Measurements from ENCODE around the gene EMILIN1. TPM values are rescaled to one million over a fixed set of nuclear protein-coding genes. Genes with fewer than 3 reads are reported as not detected.

Gene EMILIN1
- 3.0 TPM for total RNA-seq

DNA sequence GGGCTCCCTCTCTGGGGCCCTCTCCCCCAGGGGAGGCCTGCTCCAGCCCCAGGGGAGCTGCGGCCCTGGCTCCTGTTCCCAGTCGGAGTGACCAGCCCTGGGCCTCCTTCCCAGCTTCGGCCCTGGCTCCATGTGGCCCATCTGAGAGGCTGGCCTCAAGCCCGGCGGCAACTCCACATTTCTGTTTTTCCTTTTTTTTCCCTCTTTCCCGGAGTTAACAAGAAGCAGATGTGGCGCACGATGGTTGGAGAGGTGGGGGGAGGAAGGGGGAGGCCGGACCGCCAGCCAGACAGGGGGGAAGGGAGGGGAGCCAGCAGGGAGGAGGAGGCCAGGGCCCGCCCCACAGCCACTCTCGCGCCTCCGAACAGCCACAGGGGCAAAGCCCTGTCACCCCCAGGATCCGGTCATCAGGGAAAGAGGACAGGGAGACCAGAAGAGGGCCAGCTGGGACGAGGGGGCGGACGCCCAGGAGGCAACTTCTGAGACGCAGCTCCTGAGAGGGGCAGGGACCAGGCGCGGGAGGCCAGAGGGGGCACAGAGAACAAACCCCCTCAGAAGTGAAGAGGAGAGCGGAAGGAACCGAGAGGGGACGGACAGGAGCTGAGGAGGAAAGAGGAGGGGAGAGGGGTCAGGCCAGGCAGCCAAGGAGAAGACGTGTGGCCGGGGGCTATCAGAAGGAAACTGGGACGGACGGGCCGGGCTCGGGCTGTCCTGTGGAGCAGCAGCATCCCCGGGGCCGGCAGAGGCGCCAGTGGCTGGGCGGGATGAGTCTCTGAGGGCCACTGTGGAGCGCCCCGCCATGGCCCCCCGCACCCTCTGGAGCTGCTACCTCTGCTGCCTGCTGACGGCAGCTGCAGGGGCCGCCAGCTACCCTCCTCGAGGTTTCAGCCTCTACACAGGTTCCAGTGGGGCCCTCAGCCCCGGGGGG lies at the start of gene EMILIN1:
TSS of gene EMILIN1 (plus strand) at position 349 of the 928 bp plus-strand sequence. CDS start at position 800, 451 bp downstream.
- no peak for ATAC-seq

DNA sequence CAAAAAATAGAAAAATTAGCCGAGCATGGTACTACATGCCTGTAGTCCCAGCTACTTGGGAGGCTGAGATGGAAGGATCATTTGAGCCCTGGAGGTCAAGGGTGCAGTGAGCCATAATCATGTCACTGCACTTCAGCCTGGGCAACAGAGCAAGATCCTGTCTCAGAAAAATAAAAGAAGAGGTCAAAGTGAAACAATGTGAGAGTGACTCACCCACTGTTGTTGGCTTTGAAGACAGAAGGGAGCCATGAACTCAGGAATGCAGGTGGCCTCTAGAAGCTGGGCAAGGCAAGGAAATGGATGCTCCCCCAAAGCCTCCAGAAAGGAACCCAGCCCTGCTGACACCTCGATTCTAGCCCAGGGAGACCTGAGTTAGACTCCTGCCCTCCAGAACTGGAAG lies 49.4 kb upstream of the EMILIN1 start:
- no peak for ATAC-seq

DNA sequence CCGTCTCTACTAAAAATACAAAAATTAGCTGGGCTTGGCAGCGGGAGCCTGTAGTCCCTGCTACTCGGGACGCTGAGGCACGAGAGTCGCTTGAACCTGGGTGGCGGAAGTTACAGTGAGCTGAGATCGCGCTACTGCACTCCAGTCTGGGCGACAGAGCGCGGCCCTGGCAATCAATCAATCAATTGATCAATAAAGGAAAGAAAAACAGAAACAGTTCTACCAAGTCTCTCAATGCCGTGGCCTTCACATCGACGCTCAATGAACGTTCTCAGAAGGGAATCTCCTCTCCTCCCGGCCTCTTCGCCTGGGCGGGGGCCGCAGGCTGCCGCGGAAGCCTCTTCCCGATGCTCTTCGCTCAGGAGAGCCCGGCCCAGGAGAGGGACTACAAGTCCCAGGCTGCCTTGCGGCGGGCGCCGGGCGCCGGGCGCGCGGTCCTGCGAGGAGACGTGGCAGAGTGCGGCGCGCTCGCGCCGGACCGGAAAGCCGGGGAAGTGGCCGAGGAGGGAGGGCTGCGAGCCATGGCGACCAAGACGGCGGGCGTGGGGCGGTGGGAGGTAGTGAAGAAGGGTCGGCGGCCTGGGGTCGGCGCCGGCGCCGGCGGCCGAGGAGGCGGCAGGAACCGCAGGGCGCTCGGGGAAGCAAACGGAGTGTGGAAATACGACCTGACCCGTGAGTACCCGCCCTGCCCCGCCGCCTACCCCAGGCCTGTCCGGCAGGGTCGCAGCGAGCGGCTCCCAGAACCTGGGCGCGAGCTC lies 45.7 kb upstream of the EMILIN1 start, which contains the start of gene TMEM214:
TSS of gene TMEM214 (plus strand) at position 471 of the 758 bp plus-strand sequence. CDS start at position 522, 51 bp downstream.
- ATAC-seq: peak; percentile 94

DNA sequence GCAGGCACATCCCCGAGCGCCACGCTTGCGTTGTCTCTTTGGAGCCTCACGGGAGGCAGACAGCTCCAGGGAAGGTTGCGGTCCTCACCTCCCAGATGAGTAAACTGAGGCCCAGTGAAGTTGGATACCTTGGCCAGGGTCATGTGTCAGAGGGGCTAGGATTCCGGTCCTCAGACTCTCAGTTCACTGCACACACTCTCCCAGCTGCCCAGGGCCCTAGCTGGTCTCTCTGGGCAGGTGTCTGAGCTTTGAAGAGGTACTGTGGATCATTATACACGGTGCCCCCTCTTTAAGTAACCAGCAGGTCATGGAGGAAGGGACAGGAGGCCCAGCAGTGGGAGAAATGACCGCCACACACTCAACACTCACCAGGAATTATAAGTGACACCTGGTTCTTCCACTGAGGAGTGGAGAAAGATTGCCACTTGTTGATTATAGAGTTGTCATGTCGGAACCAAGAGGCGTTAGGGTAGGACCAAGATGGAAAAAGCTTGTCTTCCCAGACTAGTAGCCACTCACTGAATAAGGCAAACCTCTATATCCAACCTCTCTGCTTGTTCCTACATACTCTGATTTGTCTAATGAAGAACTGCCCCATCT lies 45.1 kb upstream of the EMILIN1 start:
- no peak for ATAC-seq

DNA sequence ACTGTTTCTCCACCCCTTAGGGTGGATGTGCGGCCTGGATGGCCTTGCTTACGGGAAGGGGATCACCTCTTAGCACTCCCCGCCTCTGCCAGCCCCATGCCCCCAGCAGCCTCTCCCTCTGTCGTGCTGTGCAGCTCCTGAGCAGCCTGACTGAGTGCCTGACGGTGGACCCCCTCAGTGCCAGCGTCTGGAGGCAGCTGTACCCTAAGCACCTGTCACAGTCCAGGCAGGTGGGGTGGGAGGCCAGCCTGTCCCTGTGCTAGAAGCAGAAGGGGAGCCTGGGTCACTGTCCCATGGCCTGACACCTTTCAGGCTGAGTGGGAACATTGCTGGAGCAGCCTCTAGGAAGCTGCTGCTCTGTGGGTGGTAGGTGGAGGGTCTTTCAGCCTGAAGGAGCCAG lies 40.4 kb upstream of the EMILIN1 start:
- ATAC-seq: peak; percentile 10

DNA sequence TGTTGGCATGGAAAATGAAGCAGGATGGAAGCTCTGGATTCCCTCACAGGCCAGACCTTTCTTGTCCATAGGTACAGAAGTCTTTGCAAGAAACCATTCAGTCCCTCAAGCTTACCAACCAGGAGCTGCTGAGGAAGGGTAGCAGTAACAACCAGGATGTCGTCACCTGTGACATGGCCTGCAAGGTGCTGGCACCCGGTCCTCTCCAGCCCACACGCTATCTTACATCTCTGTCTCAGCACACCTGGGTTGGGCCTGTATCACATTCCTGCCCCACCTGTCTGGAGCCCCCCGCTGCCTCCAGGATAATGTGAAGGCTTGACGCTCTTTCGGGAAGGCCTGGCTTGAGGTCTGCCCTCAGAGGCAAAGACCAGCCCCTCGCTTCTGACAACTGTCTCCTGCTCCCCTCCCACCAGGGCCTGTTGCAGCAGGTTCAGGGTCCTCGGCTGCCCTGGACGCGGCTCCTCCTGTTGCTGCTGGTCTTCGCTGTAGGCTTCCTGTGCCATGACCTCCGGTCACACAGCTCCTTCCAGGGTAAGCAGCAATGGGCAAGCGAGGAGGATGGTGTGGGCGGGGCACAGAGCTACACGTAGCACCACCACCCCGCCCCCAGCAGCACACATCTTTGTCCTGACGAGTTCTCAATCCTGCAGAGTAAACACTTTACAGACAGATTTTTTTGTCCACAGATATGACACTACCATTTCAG lies 39.6 kb upstream of the EMILIN1 start:
- no peak for ATAC-seq

DNA sequence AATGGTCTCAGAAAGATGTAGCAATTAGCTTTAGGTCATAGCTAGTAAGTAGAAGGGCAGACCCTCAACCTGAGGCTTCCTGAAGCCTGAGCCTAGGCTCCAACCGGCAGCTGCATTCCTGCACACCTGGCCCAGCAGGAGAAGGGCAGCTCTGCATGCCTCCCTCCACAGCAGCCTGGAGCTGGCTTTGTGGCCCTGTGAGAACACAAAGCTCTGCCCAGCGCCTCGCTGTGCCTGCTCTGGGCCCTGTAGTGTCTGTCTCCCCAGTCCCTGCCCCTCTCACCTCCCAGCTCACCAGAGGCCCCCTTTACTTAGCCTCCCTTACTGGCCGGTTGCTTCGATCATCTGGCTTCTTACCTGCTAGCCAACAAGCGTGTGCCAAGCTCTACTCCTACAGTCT lies 39.0 kb upstream of the EMILIN1 start:
- ATAC-seq: no peak

DNA sequence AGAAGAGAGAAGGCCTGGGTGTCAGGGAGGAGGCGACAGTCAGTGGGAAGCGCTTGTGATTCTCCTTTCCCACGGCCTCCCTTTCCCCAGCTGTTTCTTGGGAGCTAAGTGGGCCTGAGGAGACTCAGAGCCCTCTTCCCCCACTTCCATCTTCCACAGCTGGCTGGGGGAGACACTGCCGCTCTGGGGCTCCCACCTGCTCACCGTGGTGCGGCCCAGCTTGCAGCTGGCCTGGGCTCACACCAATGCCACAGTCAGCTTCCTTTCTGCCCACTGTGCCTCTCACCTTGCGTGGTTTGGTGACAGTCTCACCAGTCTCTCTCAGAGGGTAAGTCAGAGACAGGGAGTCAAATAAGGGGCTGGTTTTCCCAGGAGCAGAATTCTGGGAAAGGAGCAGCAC lies 38.5 kb upstream of the EMILIN1 start:
- no peak for ATAC-seq

DNA sequence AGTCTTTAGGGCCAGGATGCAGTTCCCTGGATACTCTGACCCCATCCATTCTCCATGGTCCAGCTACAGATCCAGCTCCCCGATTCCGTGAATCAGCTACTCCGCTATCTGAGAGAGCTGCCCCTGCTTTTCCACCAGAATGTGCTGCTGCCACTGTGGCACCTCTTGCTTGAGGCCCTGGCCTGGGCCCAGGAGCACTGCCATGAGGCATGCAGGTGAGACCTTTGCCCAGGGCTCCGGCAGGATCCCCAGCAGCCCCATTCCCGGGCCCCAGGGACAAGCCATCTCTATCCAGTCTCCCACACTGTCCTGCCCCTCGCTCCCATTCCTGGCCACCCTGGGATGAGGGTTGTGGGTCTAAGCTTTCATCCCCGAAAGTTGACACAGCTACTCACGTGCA lies 38.1 kb upstream of the EMILIN1 start:
- ATAC-seq: no peak

DNA sequence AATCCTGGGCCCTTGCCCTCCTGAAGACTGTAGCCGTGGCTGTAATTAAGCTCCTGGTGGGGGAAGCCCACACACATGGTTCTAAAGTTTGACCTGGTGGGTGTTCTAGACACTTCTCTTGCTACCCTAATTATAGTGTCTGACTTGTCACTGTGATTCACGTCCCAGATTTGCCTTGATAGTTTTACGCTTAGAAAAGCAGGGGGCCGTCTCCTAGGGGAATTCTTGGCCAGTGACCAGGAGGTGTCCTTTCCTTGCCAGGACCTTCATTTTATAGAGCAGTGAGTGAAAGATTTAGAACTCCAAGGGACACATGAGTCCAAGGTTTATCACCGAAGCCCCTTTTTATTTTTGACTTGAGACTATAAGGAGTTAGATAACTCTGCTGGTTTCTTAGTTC lies 36.7 kb upstream of the EMILIN1 start:
- ATAC-seq: no peak

DNA sequence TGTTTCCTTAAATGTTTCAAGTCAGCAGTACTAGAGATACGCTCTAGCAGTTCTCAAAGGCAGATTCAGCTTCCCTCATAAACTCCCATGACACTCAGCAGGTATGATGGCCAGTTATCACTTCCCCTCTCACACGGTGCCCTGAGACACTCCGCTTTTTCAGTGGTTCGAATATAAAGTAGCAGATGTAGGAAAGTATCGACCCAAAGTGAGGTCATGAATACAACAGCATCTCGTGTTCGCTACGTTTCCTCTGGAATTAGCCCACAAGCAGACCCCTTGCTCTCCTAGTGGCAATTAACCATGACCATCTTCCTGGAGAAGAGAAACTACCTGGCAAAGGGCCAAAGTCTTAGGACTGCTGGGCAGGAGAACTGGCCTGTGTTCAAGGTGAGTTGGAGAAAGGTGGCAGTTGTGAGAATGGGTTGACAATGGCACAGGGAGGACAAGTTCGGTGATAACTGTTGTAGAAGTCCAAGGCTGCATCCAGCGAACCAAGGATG lies 36.2 kb upstream of the EMILIN1 start:
- no peak for ATAC-seq

DNA sequence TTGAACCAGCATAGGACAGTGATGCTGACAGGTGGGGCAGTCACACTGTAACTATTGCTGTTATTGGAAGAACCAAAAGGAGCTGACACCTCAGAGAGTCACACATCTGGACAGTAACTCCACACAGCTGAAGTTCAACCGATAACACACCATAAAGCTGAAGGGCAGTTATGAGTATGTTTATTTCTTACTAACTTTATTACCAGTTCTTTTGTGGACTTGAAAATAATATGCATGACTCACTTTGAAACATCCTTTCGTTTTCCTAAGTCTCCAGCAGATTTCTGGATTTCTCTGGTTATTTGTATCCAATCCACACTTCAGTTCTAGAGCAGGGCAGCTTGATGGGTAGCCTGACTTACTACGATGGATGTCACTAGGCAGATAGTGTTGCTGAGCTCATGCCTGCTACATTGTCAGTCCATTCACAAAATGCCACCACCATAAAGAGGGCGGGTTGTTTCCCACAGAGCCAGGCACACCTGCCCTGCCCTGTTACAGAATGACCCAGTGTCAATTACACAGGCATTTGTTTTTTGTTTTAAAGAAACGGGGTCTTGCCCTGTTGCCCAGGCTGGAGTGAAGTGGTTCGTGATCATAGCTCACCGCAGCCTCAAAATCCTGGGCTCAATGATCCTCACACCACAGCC lies 35.3 kb upstream of the EMILIN1 start:
- no peak for ATAC-seq

DNA sequence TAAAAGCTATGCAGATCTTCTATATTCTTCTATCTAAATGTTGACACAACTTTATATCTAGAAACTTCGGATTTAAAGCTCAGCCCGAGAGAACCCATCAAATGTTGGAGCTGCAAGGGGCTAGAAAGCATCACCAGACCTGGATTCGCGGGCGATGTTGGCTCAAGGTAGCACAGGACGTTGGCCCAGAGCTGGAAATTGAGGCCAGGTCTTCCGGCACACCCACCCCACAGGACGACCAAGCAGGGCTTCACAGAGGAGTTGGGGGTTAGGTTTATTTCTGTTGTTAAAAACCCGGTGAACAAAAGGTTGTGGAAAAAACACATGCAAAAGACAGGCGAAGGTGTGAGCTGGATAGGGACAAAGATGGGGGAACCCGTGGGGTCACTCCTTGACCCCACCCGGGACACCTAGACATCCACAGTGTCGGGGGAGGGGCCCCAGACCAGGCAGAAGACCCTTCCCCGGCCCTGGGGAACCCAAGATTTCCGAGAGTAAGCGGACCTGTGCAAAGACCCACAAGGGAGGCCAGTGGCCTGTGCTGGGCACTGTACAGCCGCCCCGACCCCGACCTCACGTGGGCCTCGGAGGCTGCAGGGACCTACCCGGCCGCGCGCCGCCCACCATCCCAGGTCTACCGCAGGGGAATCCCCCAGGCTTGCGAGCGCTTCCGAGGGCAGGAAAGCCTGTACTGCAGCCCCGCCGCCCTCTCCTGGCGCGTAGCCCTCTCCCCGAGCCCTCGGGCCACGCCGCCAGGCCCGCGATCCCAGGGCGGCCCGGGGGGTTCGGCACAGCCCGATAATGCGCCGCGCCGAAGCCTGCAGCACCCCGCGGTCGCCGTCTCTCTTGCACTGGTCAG lies 28.8 kb upstream of the EMILIN1 start:
- ATAC-seq: peak; percentile 19

DNA sequence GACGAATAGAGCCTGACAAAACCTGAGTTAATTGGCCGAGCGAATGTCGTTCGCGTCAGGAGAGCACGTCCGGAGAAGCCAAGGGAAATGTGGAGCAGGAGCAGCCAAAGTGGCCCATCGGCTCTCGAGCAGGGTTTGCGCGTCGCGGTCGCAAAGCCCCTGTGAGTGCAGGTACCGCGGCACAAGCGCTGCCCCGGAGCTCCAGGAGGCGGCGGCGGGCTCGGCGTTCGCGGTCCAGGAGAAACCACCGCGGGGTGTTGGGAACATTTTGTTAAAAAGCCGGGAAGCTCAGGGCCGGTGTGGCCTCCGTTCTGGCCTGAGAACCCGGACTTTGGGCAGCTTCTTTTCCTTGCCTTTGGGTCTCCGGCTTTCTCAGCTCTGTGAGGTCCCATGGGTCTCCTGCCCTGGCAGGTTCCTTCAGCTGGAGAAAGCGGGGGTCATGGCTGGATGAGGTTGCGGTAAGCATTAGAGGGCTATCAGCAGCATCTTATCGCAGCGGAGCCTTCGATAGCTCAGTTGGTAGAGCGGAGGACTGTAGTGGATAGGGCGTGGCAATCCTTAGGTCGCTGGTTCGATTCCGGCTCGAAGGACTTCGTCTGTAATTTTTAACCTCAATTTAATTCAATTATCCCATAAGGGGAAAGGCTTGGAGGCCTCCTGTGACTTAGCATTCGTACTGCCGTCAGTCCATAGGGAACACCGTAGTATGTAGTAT lies 28.0 kb upstream of the EMILIN1 start:
- peak; percentile 82 for ATAC-seq

DNA sequence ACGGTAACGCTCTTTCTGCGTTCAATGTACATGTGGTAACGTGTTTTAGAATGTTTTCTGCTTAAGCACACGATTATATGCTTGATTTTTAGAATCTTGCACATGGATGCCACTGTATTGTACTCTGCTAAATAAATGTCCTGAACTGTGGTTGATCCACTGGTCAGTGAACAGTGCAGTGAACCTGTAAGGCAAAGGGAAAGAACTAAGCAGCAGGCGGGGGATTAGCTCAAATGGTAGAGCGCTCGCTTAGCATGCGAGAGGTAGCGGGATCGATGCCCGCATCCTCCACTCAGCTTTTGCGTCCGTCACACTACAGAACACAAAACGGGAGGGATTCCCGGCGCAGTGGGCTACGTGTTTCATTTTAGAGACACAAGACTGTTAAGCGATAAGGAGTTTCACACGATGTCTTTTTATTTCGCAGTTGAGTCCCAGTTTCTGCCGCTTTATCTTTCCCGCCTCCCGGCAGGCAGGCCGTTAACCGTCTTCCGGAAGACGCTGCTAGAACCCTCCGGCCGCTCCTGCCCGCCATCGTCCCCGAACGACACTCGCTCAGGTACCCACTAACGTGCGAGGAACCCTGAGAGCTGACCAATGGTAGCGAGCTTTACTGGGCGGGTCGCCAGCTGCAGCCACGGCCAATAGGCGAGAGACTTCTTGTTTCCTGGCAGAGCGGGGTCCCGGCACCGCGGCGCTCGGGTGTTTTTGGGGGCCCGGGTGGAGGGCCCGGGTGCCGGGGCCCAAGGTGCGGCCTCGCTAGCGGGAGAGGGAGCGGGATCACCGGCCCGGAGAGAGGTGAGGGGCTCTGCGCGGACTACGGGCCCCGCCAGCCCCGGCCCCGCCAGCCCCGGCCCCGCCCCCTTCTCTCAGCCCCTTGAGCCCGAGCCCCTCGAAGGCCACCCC lies 27.2 kb upstream of the EMILIN1 start, which contains the start of gene AGBL5:
TSS of gene AGBL5 (plus strand) at position 673 of the 906 bp plus-strand sequence. CDS start 1,291 bp downstream, outside the sequence.
- peak; percentile 84 for ATAC-seq

DNA sequence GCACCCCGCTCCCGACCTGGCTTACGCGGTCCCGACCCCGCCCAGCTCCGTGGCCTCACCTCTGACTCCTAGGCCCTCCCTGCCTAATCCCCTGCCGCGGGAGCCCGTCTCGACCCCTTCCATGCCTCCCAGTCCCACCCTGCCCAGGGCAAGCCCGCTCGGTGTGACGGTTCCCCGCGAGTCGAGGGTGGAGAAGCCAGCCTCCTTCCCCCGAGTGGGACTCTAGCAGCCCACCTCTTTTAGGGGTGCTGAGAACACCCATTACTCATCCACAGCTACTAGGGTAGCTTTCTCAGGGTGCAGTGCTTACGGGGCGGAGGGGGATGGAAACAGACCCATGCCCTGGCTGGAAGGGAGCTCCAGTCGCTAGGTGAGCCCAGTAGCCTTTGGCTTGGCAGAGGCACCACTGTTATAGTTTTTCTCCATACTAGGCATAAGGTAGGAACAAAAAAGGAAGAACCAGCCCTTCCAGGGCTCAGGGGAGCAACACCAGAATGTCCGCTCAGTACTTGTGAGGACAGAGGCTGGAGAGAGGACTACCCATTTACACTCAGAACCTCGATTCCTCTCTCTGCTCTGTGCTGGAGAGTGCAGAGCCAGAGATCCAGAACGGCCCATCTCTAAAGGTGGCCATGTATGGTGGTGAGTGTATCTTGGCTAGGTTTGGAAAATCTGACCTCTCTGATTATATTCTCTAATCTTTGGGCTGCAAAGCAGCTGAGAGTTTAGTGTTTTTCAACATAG lies 26.3 kb upstream of the EMILIN1 start:
- ATAC-seq: peak; percentile 9

DNA sequence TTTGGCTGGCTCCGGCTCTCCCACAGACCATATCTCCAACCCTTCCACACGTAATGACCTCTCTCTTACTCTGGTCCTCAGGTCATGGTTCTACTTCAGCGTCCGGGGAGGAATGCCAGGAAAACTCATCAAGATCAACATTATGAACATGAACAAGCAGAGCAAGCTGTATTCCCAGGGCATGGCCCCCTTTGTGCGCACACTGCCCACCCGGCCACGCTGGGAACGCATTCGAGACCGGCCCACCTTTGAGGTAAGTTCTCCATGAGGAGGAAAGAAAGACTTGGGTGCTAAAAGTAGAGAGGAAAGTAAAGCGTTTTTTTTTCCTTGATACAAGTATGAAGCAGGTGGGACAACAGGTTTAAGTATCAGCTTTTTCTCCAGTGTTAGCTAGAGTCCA lies 25.1 kb upstream of the EMILIN1 start:
- ATAC-seq: no peak

DNA sequence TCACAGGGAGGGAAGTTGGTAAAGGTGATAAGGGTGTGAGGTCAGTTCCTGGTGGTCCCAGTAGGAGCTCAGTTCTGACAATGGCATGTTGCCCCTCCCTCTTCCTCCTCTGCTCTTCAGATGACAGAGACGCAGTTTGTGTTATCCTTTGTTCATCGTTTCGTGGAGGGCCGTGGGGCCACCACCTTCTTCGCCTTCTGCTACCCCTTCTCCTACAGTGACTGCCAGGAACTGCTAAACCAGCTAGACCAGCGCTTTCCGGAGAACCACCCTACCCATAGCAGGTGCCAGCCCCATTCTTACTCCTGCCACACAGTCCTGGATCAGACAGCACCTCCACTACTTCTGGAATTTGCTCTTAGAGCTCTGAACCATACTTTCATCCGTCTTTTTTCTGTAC lies 24.6 kb upstream of the EMILIN1 start:
- no peak for ATAC-seq

Data from esophagus mucosa (tissue), 1 donor.